Hepatocyte (in vitro differentiated cells): ENCODE data around the gene AMMECR1.

Experiments used
- EZH2 ChIP-seq: fragments of 200-600 bp; sonication (generic); IDR thresholded peaks from 2 replicates; pipeline ENCODE4 v1.6.1; 2016; ENCODE audit warnings: antibody characterized with exemption, mild to moderate bottlenecking, borderline replicate concordance
- EZH2phosphoT487 ChIP-seq: fragments of 200-600 bp; sonication (generic); IDR thresholded peaks from one replicate; pipeline ENCODE4 v1.6.1; 2018; ENCODE audit warnings: antibody characterized with exemption, mild to moderate bottlenecking, low read depth, moderate library complexity; ENCODE audit not compliant: unreplicated experiment, severe bottlenecking
- TF ChIP-seq, protein P1 (sequence below): fragments of 200-600 bp; sonication (generic); IDR thresholded peaks from 2 replicates; pipeline ENCODE4 v1.5.1; 2016; ENCODE audit warnings: antibody characterized with exemption, mild to moderate bottlenecking; ENCODE audit not compliant: poor library complexity

DNA sequence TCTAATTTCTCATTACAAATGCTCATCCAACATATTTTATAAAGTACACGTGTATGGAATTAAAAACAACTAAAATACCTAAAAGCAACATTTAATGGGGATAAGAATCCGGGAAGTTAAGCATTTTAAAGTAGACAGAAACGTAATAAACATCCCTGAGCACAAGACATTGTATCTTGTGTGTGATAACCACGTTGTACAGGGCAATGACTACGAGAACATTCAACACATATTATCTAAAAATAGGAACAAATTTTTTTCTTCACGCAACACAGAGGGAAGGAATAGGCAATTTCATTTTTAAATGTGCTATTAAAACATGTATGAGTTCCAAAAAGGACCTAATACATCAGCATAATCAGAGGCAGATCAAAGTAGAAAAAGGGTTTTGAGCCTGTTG lies 49.5 kb downstream of the AMMECR1 start:
- TF ChIP-seq, protein P1, sequence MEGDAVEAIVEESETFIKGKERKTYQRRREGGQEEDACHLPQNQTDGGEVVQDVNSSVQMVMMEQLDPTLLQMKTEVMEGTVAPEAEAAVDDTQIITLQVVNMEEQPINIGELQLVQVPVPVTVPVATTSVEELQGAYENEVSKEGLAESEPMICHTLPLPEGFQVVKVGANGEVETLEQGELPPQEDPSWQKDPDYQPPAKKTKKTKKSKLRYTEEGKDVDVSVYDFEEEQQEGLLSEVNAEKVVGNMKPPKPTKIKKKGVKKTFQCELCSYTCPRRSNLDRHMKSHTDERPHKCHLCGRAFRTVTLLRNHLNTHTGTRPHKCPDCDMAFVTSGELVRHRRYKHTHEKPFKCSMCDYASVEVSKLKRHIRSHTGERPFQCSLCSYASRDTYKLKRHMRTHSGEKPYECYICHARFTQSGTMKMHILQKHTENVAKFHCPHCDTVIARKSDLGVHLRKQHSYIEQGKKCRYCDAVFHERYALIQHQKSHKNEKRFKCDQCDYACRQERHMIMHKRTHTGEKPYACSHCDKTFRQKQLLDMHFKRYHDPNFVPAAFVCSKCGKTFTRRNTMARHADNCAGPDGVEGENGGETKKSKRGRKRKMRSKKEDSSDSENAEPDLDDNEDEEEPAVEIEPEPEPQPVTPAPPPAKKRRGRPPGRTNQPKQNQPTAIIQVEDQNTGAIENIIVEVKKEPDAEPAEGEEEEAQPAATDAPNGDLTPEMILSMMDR: no peak
- no peak for TF ChIP-seq EZH2phosphoT487
- no peak for TF ChIP-seq EZH2
